Activated T-cell treated with anti-CD3 and anti-CD28 coated beads, Interleukin-2, amount 50 U/mL, for 1 hour (primary cell): ENCODE results near the gene MMUT.
"Not testable (repeated sequence)": the region's sequence is repeated elsewhere in the genome, so short reads cannot be mapped to it uniquely, and the experiment has no call there.

Experiments used
- DNase-seq: peaks from one replicate; pipeline ENCODE4 v3.0.0-alpha.2; 2020

The MMUT gene

DNA sequence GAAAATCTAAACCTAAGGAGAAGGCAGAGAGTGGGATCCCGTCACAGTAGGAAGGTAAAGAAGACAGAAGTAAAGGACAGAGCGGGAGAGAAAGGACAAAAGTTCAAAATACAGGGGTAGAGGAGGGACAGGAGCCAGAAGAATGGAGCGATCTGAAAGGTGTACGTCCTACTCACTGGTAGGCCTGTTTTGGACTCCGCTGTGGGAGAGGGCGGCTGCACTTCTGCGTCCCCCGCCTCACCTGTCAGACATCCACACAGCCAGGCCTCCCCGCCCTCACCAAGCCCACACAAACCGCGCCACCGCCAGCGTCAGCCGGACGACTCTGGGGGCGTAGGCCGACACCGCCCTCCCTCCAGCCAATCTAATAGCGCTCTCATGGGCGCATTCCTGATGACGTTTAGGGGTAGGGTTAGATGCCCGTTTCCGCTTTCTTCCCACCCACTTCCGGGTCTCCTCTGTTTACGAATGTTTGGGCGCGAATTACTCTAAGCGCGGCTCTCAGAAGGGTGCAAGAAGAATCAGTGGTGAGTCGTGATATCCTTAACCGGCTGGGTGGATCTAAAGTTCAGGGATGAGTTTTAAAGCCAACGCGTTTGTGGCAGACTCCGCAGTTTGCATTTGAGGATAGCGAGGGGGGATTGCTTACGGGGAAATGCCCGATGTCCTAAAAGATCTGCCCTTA lies at the start of gene MMUT, which contains the start of gene CENPQ:
TSS of gene MMUT (minus strand) at position 327 of the 685 bp plus-strand sequence. CDS start 3,787 bp downstream, outside the sequence.
TSS of gene CENPQ (plus strand) at position 444 of the 685 bp plus-strand sequence. CDS start 6,807 bp downstream, outside the sequence.
- peak; percentile 84 for DNase-seq

DNA sequence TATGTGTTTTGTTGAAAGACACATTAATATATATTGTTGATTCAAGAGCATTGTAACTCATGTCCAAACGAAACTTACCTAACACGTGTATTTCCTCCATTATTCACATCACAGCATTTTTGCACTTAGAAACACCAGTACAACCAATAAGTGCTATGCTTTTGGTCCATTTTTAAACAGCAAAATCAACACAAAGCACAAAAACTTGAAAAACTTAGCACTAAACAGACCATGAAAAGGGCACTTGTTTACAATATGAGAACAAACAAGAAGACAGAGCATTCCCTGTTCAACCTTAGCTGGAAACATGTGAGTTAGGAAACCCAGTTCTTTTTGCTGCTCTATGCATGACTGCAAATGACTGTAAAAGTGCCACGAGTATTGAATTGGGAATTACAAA lies 46.3 kb upstream of the MMUT start:
- no peak for DNase-seq

DNA sequence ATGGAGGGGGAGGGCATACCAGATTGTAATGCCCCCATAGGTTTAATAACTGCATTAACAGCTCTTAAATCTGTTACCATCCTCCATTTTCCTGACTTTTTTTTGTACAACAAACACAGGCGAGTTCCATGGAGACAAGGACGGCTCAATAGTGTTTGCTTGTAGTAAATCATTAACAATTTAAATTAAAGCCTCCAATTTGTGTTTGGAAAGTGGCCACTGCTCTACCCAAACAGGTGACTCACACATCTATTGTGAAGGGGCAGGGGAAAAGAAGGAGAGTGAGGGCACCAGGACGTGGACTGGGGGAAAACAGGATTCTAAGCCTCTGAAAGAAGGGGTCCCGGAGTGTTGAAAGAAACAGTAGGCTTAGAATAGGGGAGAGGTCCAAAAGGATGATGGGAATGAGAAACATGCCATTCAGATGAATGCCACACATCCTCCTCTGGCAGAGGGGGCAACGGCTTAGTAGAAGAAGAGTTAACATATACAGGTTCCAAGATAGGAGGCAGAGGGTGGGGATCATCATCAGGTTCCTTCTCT lies 43.6 kb upstream of the MMUT start:
- DNase-seq, result no peak

DNA sequence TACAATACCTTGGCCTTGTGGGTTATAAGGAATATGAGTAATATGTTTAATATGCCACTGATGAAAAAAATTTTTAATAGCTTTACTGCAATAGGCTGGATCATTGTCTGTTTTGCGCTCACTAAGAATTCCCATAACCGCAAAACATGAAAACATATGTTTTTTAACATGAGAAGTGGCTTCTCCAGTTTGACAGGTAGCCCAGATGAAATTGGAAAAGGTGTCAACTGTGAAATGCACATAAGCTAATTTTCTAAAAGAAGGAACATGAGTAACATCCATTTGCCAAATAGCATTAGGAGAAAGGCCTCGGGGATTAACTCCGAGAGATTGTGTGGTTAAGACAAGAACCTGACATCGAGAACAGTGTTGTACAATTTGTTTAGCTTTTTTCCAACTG lies 41.6 kb upstream of the MMUT start:
- no peak for DNase-seq

DNA sequence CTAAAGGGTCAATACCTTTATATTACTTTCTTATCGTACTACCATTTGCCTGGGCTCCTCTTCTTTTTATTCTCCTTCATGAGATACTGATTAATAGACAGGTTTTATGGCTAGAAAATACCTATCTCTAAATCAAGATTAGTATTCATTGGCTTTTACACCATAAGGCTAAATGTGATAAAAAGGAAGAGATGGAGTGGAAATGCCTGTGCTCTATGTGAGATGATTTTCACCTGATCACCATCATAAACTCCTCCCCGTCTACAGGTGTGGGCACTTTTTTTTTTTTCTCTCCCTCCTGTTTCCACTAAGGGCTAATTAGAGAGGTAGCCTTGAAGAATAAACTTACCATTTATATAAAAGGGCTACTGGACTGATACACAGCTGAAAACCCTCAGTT lies 36.6 kb upstream of the MMUT start, which contains the start of gene GLYATL3:
TSS of gene GLYATL3 (plus strand) at position 301 of the 400 bp plus-strand sequence. CDS start 12,068 bp downstream, outside the sequence.
- no peak for DNase-seq

DNA sequence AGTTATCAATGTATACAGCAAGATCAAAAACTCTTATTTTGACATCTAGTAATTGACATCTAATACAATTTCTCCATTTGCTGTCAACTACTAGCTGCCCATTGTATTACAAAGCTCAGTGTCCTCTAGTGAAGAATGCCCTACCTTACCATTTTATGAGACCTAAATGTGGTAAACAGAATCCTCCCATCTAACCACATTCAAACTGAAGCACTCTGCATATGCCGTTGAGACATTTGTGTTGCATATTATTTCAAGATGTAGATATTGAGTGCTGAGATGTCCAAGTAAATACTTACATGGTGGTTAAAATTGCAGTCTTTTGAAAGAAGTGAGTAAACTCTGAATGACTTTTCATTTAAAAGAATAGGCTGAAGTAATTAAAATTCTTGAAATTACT lies 36.1 kb upstream of the MMUT start:
- DNase-seq, result no peak

DNA sequence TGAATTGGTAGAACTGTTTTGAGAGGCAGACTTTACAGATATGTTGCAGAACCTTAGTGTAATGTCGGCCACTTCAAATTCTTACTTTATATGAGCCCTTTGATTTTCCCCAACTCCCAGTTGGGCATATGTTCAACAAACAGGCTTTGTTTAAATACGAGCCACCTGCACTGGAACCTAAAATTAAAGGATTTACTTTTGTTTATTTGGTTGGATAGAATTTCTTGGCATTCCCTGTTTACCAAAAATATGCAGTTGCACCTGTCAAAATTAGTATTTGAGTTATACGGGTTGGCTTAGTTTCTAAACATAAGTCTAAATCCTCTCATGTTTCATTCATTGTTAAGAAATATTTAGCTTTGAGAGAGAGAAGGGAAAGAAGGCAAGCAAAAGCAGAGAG lies 34.3 kb upstream of the MMUT start:
- DNase-seq, result no peak

DNA sequence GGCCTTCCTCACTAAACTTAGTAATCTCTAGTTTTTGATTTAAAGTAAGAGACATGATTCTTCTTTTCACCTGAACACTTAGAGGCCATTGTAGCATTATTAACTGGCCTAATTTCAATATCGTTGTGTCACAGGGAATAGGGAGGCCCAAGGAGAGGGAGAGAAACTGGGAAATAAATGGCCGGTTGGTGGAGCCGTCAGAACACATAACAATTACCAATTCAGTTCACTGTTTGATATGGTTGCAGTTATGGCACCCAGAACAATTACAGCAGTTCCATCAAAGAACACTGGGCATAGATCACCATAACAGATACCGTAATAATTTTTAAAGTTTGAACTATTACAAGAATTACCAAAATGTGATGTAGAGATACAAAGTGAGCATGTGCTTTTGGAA lies 27.6 kb upstream of the MMUT start:
- DNase-seq, result no peak

DNA sequence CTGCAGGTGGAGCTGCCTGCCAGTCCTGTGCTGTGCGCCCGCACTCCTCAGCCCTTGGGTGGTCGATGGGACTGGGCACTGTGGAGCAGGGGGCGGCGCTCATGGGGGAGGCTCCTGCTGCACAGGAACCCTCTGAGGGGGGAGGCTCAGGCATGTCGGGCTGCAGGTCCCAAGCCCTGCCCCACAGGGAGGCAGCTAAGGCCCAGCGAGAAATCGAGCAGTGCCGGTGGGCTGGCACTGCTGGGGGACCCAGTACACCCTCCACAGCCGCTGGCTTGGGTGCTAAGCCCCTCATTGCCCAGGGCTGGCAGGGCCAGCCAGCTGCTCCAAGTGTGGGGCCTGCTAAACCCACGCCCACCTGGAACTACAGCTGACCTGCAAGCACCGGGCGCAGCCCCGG lies 20.3 kb upstream of the MMUT start:
- not testable (repeated sequence) for DNase-seq

DNA sequence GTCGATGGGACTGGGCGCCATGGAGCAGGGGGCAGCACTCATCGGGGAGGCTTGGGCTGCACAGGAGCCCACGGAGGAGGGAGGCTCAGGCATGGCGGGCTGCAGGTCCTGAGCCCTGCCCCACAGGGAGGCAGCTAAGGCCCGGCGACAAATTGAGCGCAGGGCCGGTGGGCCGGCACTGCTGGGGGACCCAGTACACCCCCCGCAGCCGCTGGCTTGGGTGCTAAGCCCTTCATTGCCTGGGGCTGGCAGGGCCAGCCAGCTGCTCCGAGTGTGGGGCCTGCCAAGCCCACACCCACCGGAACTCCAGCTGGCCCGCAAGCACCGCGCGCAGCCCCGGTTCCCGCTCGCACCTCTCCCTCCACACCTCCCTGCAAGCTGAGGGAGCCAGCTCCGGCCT lies 18.8 kb upstream of the MMUT start:
- DNase-seq, result not testable (repeated sequence)

DNA sequence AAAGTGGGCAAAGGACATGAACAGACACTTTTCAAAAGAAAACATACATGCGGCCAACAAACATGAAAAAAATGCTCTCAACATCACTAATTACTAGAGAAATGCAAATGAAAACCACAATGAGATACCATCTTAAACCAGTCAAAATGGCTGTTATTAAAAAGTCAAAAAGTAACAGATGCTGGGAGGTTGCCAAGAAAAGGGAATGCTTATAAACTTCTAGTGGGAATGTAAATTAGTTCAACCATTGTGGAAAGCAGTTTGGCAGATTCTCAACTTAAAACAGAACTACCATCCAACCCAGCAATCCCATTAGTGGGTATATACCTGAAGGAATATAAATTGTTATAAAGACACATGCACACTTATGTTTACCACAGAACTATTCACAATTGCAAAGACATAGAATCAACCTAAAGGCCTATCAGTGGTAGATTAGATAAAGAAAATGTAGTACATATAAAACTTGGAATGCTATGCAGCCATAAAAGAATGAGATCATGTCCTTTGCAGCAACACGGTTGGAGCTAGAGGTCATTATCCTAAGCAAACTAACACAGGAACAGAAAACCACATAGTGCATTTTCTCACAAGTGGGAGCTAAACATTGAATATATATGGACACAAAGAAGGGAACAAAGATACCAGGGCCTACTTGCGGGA lies 16.4 kb upstream of the MMUT start:
- DNase-seq, result no peak

DNA sequence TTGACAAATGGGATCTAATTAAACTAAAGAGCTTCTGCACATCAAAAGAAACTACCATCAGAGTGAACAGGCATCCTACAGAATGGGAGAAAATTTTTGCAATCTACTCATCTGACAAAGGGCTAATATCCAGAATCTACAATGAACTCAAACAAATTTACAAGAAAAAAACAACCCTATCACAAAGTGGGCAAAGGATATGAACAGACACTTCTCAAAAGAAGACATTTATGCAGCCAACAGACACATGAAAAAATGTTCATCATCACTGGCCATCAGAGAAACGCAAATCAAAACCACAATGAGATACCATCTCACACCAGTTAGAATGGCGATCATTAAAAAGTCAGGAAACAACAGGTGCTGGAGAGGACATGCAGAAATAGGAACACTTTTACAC lies 13.5 kb upstream of the MMUT start:
- not testable (repeated sequence) for DNase-seq

DNA sequence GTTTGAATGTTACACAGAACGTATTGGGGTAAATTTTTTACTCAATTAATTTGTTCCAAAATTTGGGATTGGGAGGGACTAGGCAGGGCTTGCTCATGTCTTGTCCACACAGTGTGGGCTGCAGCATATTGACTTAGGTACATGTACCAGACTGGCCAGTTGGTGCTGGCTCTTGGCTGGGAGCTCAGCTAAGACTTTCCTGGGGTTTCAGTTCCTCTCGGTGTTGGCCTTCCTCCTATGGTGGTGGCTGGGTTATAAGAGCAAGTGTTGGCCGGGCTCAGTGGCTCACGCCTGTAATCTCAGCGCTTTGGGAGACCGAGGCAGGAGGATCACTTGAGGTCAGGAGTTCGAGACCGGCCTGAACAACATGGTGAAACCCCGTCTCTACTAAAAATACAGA lies 5.0 kb upstream of the MMUT start:
- no peak for DNase-seq

DNA sequence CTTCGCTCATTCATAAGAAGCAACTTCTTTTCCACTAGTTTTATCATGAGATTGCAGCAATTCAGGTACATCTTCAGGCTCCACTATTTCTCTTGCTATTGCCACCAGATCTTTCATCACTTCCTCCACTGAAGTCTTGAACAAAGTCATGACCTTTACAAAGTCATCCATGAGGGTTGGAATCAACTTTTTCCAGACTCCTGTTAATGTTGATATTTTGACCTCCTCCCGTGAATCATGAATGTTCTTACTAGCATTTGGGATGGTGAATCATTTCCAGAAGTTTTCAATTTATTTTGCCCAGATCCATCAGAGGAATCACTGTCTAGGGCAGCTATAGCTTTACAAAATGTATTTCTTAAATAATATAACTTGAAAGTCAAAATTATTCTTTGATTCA lies 1.6 kb upstream of the MMUT start:
- DNase-seq, result no peak

DNA sequence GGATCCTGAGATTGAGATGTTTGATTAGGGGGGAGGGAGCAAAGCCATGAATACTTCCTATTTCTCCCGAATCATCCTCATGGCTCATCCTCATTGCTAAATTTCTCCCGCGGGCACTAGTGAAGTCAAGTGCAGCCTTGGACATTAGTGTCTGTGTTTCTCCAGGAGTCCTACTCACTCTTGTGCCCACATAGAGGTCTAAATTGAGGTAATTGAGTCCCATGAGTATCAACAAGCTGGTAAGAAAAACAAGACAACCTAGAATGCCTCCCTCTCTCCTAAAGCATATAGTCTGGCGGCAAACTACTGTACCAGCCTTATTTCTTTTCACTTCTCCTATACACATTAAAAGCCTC lies 537 bp upstream of the MMUT start:
- no peak for DNase-seq

DNA sequence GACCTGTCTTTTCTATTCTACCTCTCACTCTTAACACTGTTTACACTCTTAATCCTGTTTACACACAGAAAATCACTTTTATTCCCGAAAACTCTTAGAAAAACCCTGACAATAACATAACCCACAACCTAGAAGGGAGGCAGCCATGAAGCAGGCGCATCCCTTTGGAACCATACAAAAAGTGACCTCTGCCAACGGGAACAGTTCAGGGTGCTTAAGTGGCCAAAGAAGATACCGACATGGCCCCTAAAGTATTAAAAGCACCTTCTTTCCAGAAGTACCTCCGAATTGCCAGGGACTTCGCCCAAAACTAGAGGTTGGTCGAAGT lies 490 bp downstream of the MMUT start:
- no peak for DNase-seq

DNA sequence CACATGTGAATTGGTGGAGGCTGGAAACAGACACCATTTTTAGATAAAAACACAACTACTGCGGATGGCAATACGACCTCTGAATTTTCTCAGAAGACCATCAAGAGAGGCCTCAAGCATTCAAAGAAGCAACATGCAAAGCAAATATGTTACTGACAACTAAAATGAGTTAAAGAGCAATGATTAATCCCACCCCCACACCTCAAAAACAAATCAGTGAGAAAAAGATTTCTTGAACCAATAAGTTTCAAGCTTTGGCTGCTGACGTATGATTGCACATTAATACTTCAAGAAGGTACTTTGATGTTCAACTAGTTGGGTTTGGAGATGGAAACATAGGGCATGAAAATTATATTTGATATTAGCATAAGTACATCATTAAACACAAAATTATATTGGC lies 982 bp downstream of the MMUT start:
- no peak for DNase-seq

DNA sequence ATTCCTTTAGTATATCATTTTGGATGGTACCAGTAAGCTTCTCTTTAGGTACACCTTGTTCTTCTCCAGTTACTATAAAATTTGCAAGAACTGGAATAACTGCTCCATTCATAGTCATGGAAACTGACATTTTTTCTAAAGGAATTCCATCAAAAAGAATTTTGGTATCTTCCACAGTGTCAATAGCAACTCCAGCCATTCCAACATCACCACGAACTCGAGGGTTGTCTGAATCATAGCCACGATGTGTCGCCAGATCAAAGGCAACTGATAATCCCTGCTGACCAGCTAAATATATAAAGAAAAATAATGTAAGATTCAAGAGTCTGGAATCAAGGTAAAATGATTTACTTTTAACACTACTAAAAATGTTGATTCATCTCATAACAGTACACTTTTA lies 5.3 kb downstream of the MMUT start:
- DNase-seq, result no peak

DNA sequence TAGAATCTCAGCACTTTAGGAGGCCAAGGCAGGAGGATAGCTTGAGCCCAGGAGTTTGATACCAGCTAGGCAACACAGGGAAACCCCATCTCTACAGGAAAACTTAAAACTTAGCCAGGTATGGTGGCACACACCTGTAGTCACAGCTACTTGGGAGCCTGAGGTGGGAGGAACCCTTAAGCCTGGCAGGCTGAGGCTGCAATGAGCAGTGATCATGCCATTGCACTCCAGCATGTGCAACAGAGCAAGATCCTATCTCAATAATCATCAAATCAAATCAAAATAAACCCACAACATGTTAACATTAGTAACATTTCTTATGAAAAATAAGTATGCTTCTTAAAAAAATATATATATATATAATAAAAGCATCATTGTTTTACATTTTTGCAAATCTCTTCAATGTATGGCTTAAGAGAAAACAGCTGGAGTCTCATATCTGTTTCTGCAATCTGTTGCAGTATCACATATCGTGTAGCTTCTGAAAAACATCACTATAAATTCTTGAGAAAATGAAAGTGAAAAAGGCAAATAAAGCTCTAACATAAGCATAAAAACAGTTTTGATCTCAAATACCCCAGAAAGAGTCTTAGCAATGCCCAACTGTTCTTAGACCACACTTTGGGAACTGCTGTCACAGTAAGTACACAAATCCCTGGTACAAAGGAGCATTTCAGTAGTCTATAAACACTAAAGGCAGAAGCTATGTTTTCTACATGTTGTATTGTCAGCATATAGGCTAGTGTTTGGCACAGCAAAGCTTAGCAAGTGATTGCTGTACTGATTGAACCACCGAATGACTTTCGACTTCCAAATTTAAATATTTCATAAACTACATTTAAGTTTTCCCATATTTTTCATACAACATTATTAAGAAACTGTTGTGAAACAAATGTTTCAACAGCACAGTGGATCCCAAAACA lies 8.0 kb downstream of the MMUT start:
- no peak for DNase-seq

DNA sequence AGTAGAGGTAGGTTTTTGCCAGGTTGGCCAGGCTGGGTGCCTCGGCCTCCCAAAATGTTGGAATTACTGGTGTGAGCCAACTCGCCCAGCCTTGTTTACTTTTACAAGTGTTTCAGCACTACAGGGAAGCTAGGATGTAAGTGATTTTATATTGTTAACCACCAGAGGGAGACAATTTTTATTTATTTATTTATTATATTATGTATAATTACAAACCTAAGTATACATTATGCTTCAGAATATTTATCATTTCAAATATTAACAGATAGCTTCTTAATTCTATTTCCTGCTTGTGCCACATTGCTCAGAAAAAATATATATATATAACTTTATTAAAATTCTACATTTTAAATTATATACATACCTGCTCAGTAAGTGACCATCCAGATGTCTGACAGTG lies 9.8 kb downstream of the MMUT start:
- DNase-seq, result no peak

DNA sequence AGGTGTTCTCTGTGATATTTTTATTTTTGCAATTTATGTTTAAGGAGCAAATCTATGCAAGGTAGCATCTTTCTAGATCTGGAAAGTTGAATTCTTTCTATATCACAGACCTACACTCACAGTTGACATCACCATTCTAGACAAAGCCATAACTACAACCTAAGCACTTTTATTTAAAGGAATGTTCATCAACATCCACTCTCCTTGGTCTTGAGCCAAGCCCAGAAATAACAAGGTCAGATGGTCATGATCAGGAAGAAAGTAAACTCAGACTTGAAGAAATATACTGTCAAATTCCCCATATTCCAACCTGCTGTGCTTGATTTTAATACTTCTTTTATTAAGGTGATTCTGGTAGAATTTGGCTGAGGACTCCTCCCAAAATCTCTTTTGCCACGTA lies 32.2 kb downstream of the MMUT start:
- no peak for DNase-seq

DNA sequence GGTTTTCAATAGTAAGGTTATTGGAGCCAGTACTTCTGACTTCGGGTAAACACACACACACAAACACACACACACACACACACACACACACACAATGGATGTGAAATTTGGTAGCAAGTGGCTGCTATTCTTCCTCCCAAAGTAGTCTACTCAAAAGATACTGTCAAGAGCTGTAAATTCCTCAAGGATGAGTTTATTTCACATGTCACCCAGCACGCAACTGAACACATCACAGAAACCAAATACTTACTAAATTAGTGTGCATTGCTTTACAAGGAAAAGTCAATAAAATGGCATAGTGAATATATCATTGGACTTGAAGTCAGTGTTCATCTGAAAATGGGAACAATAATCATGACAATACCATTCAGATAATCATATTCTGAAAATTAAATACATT lies 32.9 kb downstream of the MMUT start:
- no peak for DNase-seq

DNA sequence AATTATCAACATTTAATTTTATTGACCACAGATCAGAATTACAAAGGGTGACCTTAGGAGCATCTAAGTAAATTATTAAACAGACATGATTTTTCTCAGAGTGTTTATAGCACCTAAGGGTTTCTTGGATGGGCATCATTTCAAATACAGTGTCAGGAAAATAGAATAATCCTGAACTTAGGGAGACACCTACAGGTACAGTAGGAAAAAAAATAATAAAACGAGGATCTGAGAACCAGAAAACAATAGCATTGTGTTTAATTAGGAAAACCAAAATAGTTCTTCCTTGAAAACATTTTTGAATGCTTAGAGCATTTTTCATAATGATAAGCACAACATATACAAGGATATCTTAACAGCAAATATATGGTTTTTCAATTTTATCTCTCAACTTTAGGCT lies 39.2 kb downstream of the MMUT start:
- DNase-seq, result no peak

DNA sequence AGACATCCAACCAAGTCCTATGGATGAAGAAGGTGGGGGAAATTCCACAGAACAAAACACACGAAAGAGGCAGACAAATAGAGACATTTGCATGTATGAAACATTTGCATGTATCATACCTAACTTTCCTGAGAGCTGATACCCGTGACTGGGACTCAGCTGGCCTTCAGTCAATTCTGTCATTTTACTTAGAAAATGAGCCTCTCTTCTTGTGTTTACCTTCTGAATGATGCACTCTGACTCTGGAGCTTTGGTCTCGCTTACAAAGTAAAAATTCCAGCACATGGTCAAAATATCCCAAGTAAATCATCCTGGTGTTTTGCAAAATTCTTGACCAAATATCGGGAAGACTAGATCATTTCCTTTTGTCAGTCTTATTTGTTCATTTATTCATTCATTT lies 46.9 kb downstream of the MMUT start:
- no peak for DNase-seq
